ACC112 (cell line): ENCODE results near the gene AKR1C2.
"Not testable (repeated sequence)": the region's sequence is repeated elsewhere in the genome, so short reads cannot be mapped to it uniquely, and the experiment has no call there.

Experiments
- H2AFZ ChIP-seq: fragments of 200-600 bp; sonication (generic); one replicate; pipeline ENCODE4 v1.6.0; 2017; ENCODE audit warnings: antibody characterized with exemption, low read length; ENCODE audit not compliant: unreplicated experiment
- H3K27ac ChIP-seq: fragments of 200-600 bp; sonication (generic); 2 replicates; pipeline ENCODE4 v1.5.1; 2014; ENCODE audit warnings: low read depth, mild to moderate bottlenecking, antibody characterized with exemption, low read length, moderate library complexity
- H3K27me3 ChIP-seq: fragments of 200-600 bp; sonication (generic); 2 replicates; pipeline ENCODE4 v1.6.1; 2014; ENCODE audit warnings: mild to moderate bottlenecking, antibody characterized with exemption, low read length, moderate library complexity, mixed read lengths; ENCODE audit not compliant: insufficient read depth
- H3K36me3 ChIP-seq: fragments of 200-600 bp; sonication (generic); 2 replicates; pipeline ENCODE4 v1.6.1; 2016; ENCODE audit warnings: mild to moderate bottlenecking, antibody characterized with exemption, low read length, moderate library complexity, mixed read lengths; ENCODE audit not compliant: insufficient read depth
- H3K4me1 ChIP-seq: fragments of 200-600 bp; sonication (generic); one replicate; pipeline ENCODE4 v1.6.1; 2016; ENCODE audit warnings: low read length, mixed read lengths; ENCODE audit not compliant: insufficient read depth, unreplicated experiment, control insufficient read depth
- H3K4me3 ChIP-seq: fragments of 200-600 bp; sonication (generic); 2 replicates; pipeline ENCODE4 v1.5.1; 2014; ENCODE audit warnings: mild to moderate bottlenecking, low read depth, low read length
- H3K79me2 ChIP-seq: fragments of 200-600 bp; sonication (generic); one replicate; pipeline ENCODE4 v1.6.0; 2016; ENCODE audit warnings: low read length; ENCODE audit not compliant: control insufficient read depth, unreplicated experiment, insufficient read depth

AKR1C2 gene

GRCh38 chr10:5040010-5040673 is 36.5 kb upstream of the AKR1C2 start:
- Histone ChIP-seq H3K4me1 (no peaks in the 10 kb centered on the region), H3K27ac (no peak overlapping the region), H2AFZ (no peak overlapping the region), H3K27me3 (no peaks in the 10 kb centered on the region), H3K36me3 (no peaks in the 10 kb centered on the region), H3K4me3 (no peak overlapping the region), H3K79me2 (no peaks in the 10 kb centered on the region)

GRCh38 chr10:5038733-5039132 is 35.1 kb upstream of the AKR1C2 start:
- H3K4me1 ChIP-seq = no peaks in the 10 kb centered on the region
- H3K79me2 ChIP-seq = no peaks in the 10 kb centered on the region
- 0 out of 2 replicates have a peak, but pooled peaks cover 5% of the 10 kb centered on the region for H3K36me3 ChIP-seq
- no peak overlapping the region for H3K4me3 ChIP-seq
- no peak overlapping the region for H3K27ac ChIP-seq
- H3K27me3 ChIP-seq = no peaks in the 10 kb centered on the region
- no peak overlapping the region for H2AFZ ChIP-seq

DNA sequence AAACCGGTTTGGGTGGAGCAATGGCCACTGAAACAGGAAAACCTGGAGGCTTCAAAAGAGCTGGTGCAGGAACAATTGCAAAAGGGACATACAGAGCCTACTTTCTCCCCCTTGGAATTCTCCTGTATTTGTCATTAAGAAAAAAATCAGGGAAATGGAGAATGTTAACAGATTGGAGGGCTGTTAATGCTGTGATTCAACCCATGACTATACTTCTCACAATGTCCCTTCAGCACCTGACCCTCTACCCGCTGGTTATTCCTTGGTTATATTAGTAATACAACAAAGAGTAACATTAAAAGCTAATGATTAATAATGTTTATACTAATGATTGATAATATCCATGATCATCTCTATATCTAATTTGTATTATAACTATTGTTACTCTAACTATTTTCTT is 34.4 kb upstream of the AKR1C2 start:
- Histone ChIP-seq H3K79me2 (no peaks in the 10 kb centered on the region), H3K27ac (no peak overlapping the region), H3K27me3 (no peaks in the 10 kb centered on the region), H2AFZ (no peak overlapping the region), H3K36me3 (0 out of 2 replicates have a peak, but pooled peaks cover 5% of the 10 kb centered on the region), H3K4me3 (no peak overlapping the region), H3K4me1 (no peaks in the 10 kb centered on the region)

GRCh38 chr10:5036511-5036910 is 32.9 kb upstream of the AKR1C2 start:
- no peak overlapping the region for H2AFZ ChIP-seq
- H3K4me3 ChIP-seq = no peak overlapping the region
- no peaks in the 10 kb centered on the region for H3K79me2 ChIP-seq
- no peaks in the 10 kb centered on the region for H3K4me1 ChIP-seq
- 0 out of 2 replicates have a peak, but pooled peaks cover 5% of the 10 kb centered on the region for H3K36me3 ChIP-seq
- no peak overlapping the region for H3K27ac ChIP-seq
- H3K27me3 ChIP-seq = no peaks in the 10 kb centered on the region

GRCh38 chr10:5035356-5035755 is 31.7 kb upstream of the AKR1C2 start:
- peaks cover 10% of the 10 kb centered on the region; the same call in 1 of the 2 replicates for H3K36me3 ChIP-seq
- H3K27ac ChIP-seq = no peak overlapping the region
- H3K27me3 ChIP-seq = no peaks in the 10 kb centered on the region
- no peaks in the 10 kb centered on the region for H3K4me1 ChIP-seq
- no peaks in the 10 kb centered on the region for H3K79me2 ChIP-seq
- H2AFZ ChIP-seq = no peak overlapping the region
- no peak overlapping the region for H3K4me3 ChIP-seq

DNA sequence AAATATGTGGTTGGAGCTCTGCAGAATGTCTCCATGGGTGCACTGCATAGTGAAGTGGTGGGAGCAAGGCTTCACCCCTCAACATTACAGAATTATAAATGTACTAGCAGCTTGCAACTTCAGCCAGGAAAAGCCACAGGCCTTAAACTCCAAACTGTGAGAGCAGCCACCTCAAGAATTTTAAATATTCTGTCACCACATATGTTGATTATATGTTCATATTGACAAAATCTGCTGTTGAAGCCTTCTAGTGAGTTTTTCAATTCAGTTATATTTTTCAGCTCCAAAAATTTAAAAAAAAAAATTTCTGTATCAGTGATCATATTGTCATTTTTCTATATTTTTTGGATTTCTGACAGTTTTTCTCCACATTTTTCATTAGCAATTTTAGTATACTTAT is 30.9 kb upstream of the AKR1C2 start:
- Histone ChIP-seq H3K79me2 (no peaks in the 10 kb centered on the region), H2AFZ (no peak overlapping the region)

DNA sequence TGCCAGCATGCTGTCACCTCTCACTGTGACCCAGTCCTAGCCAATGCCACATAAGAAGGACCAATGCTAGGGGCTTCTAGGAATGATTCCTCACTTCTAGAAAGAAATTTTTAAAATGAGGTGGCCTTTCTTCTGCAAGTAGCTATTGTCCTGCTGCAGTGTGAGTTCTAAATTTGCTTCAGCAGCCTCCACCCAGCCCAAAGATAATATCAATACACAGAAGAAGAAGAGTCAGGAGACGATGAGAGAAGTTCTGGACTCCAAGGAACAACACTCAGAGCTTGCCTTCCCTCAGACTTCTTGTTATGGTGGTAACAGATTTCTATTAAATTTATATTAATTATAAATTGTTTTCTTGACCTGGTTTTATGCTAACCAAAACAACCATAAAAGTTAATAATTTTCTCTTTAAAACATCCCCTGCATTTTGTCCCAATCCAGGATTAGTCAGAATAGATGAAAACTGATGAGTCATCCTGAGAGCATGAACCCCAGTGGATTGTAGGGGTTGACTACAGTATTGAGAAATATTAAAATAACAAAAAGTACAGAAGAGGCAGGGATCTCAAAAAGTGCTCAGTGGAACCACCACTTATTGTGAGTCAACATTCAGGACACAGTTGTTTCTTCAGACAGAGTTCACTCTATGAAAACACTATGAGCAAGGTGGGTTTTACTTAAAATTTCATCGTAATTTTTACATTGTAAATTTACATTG is 29.6 kb upstream of the AKR1C2 start:
- Histone ChIP-seq H3K27me3 (no peaks in the 10 kb centered on the region), H3K4me3 (no peak overlapping the region), H3K4me1 (no peaks in the 10 kb centered on the region), H3K27ac (peak overlapping the region; percentile 45), H3K79me2 (no peaks in the 10 kb centered on the region), H2AFZ (no peak overlapping the region), H3K36me3 (peaks cover 10% of the 10 kb centered on the region; the same call in 1 of the 2 replicates)

More for the DNA sequence above, 30.9 kb upstream of the AKR1C2 start:
- H3K27me3 ChIP-seq = no peaks in the 10 kb centered on the region
- no peak overlapping the region for H3K27ac ChIP-seq
- no peaks in the 10 kb centered on the region for H3K4me1 ChIP-seq
- peaks cover 10% of the 10 kb centered on the region; the same call in 1 of the 2 replicates for H3K36me3 ChIP-seq
- H3K4me3 ChIP-seq = no peak overlapping the region

- not testable (repeated sequence) for H3K79me2 ChIP-seq, H3K27me3 ChIP-seq, H3K36me3 ChIP-seq, H3K4me3 ChIP-seq, H2AFZ ChIP-seq, H3K4me1 ChIP-seq, H3K27ac ChIP-seq
Measured at GRCh38 chr10:5032444-5032843, 28.8 kb upstream of the AKR1C2 start.

DNA sequence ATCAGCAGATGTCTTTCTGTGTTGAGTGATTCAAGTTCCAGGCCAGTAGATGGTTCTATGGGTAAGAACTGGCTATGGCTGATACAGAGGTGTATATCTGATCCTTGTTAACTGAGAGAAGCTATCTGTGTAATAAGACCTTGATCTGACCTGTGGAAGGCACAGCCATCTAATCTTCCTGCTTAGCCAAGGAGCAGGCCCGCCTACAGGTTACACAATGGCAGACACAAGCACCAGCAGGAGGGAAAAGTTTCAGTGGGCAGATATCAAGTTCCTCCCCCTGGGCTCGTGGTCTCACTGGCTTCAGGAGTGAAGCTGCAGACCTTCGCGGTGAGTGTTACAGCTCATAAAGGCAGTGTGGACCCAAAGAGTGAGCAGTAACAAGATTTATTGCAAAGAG is 27.9 kb upstream of the AKR1C2 start:
- not testable (repeated sequence) for H2AFZ ChIP-seq, H3K36me3 ChIP-seq, H3K79me2 ChIP-seq, H3K4me3 ChIP-seq, H3K27ac ChIP-seq, H3K4me1 ChIP-seq, H3K27me3 ChIP-seq

DNA sequence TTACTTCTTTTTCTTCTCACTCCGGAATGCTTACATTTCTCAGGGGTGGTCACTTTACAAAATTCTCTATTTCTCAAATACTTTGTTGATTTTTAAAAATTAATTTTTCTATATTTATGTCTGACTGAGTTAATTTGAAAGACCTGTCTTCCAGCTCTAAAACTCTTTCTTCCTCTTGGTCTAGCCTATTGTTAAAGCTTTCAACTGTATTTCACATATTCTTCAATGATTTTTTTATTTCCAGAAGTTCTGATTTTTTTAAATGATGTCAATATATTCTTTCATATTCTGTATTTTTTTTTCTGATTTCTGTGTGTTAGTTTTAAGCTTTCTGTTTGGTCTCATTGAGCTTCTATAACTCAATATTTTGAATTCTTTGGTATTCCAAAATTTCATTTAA is 27.3 kb upstream of the AKR1C2 start:
- Histone ChIP-seq H3K79me2 (no peaks in the 10 kb centered on the region), H2AFZ (no peak overlapping the region), H3K27me3 (no peaks in the 10 kb centered on the region), H3K4me3 (no peak overlapping the region), H3K36me3 (peaks cover 10% of the 10 kb centered on the region; the same call in 1 of the 2 replicates), H3K4me1 (no peaks in the 10 kb centered on the region), H3K27ac (no peak overlapping the region)

GRCh38 chr10:5025461-5025881 is 21.8 kb upstream of the AKR1C2 start:
- H3K4me3 ChIP-seq, H3K27me3 ChIP-seq, H3K36me3 ChIP-seq, H2AFZ ChIP-seq, H3K27ac ChIP-seq, H3K4me1 ChIP-seq, H3K79me2 ChIP-seq: not testable (repeated sequence)
